Spinal cord (tissue), 4 donors: ENCODE measurements around the gene ZBTB48. TPM values are rescaled to one million over a fixed set of nuclear protein-coding genes. Genes with fewer than 3 reads are reported as not detected.

Experiments used
- polyA plus RNA-seq, 2 donors: library from polyadenylated mRNA; unstranded; fragments of 120-200 nt; gene quantifications; one replicate each; pipeline ENCODE4 v1.2.1, GENCODE V29; 2013; ENCODE audit not compliant: insufficient read length in 2 of 2
- small RNA-seq: library from RNA; depleted of rRNA; stranded (forward); fragments of <200 nt; gene quantifications from one replicate; pipeline ENCODE3, GENCODE V24; 2014; ENCODE audit warnings: low replicate concordance
- total RNA-seq, 2 donors: library from RNA; depleted of rRNA in 1 of 2; stranded (reverse); fragments of 120-200 nt in 1 of 2; fragments of >200 nt in 1 of 2; gene quantifications; one replicate each; pipeline versions ENCODE4 v1.2.3 to v1.2.4, GENCODE V29; 2013 to 2014

The ZBTB48 gene
- total and polyA plus RNA-seq, 4 donors: 9.1 to 39.7 (median 32.7) TPM

Small RNAs within 50 kb of the gene (small RNA-seq; reads per million reads assigned to genes)
- gene RNU6-731P: not detected

Other genes with a start within 250 kb of the ZBTB48 start
- 10 to 100 TPM; 31.8 to 60.2 TPM for gene ACOT7, start 186.2 kb upstream of the ZBTB48 start, total RNA-seq
- 100 to 1,000 TPM; 195 to 198 TPM for gene ACOT7, start 186.2 kb upstream of the ZBTB48 start, polyA plus RNA-seq
- under 1 TPM in 1 of 2 donors, not detected in 1; 0.72 TPM for gene HES2, start 160.1 kb upstream of the ZBTB48 start, total RNA-seq
- under 1 TPM; 0.19 to 0.38 TPM for gene HES2, start 160.1 kb upstream of the ZBTB48 start, polyA plus RNA-seq
- gene ESPN, start 155.2 kb upstream of the ZBTB48 start, total RNA-seq: 1 to 10 TPM in 1 of 2 donors, under 1 TPM in 1; 0.66 to 1.9 TPM
- gene ESPN, start 155.2 kb upstream of the ZBTB48 start, polyA plus RNA-seq: 1 to 10 TPM; 4.7 to 7.4 TPM
- gene TNFRSF25, start 113.8 kb upstream of the ZBTB48 start, total RNA-seq: 10 to 100 TPM in 1 of 2 donors, 1 to 10 TPM in 1; 9.5 to 16.6 TPM
- 10 to 100 TPM; 26.1 to 37.5 TPM for gene TNFRSF25, start 113.8 kb upstream of the ZBTB48 start, polyA plus RNA-seq
- gene PLEKHG5, start 88.3 kb upstream of the ZBTB48 start, total RNA-seq: 10 to 100 TPM; 12.9 to 19.6 TPM
- gene PLEKHG5, start 88.3 kb upstream of the ZBTB48 start, polyA plus RNA-seq: 10 to 100 TPM; 25.9 to 32.9 TPM
- gene NOL9, start 25.5 kb upstream of the ZBTB48 start, total RNA-seq: 10 to 100 TPM; 22.1 to 25.3 TPM
- gene NOL9, start 25.5 kb upstream of the ZBTB48 start, polyA plus RNA-seq: 10 to 100 TPM; 13.2 to 26.2 TPM
- under 1 TPM in 1 of 2 donors, not detected in 1; 0.40 TPM for gene TAS1R1, start 24.7 kb upstream of the ZBTB48 start, total RNA-seq
- gene TAS1R1, start 24.7 kb upstream of the ZBTB48 start, polyA plus RNA-seq: under 1 TPM; 0.24 to 0.47 TPM
- gene KLHL21, start 22.9 kb downstream of the ZBTB48 start, total RNA-seq: 10 to 100 TPM; 17.0 to 18.3 TPM
- gene KLHL21, start 22.9 kb downstream of the ZBTB48 start, polyA plus RNA-seq: 10 to 100 TPM; 25.1 to 28.9 TPM
- 10 to 100 TPM; 13.3 to 13.9 TPM for gene PHF13, start 33.7 kb downstream of the ZBTB48 start, total RNA-seq
- gene PHF13, start 33.7 kb downstream of the ZBTB48 start, polyA plus RNA-seq: 10 to 100 TPM; 21.5 to 22.7 TPM
- gene THAP3, start 44.9 kb downstream of the ZBTB48 start, total RNA-seq: 10 to 100 TPM; 17.4 to 27.6 TPM
- gene THAP3, start 44.9 kb downstream of the ZBTB48 start, polyA plus RNA-seq: 10 to 100 TPM; 30.6 to 31.8 TPM
- 10 to 100 TPM; 32.5 TPM for gene DNAJC11, start 121.8 kb downstream of the ZBTB48 start, total RNA-seq
- gene DNAJC11, start 121.8 kb downstream of the ZBTB48 start, polyA plus RNA-seq: 10 to 100 TPM; 47.5 to 58.5 TPM
- 100 to 1,000 TPM in 1 of 2 donors, 10 to 100 TPM in 1; 90.5 to 204 TPM for gene CAMTA1, start 205.5 kb downstream of the ZBTB48 start, total RNA-seq
- gene CAMTA1, start 205.5 kb downstream of the ZBTB48 start, polyA plus RNA-seq: 100 to 1,000 TPM; 186 to 236 TPM